Gastrocnemius medialis (tissue), 4 donors: ENCODE results near the gene TGFB1. TPM values are rescaled to one million over a fixed set of nuclear protein-coding genes. Genes with fewer than 3 reads are reported as not detected.
A peak's percentile ranks its signal among the peaks of the same experiment; 100 is the strongest.

Source experiments
- ATAC-seq, 2 donors: fragments of 150-250 bp; one replicate each; pipeline ENCODE4 v1.9.1; 2016
- DNase-seq, 2 donors: peaks; one replicate each; pipeline ENCODE4 v3.0.0-alpha.2; 2019
- H3K27ac ChIP-seq, 4 donors: fragments of 200-600 bp; sonication (generic); 1 replicate in 1 of 4; 2 replicates in 3 of 4; pipeline ENCODE4 v1.5.1; 2016 to 2018; ENCODE audit warnings: mild to moderate bottlenecking in 2 of 4, moderate library complexity in 1 of 4
- H3K27me3 ChIP-seq, 3 donors: fragments of 200-600 bp; sonication (generic) in 2 of 3; 1 replicate in 1 of 3; 2 replicates in 2 of 3; pipeline versions ENCODE4 v1.5.1 to v1.6.0; 2016 to 2019; ENCODE audit warnings: mild to moderate bottlenecking in 1 of 3, moderate library complexity in 1 of 3
- H3K36me3 ChIP-seq, 2 donors: fragments of 200-600 bp; sonication (generic) in 1 of 2; one replicate each; pipeline ENCODE4 v1.5.1; 2017 to 2018
- H3K4me1 ChIP-seq, 2 donors: fragments of 200-600 bp; sonication (generic) in 1 of 2; one replicate each; pipeline ENCODE4 v1.5.1; 2016 to 2017; ENCODE audit warnings: mild to moderate bottlenecking in 2 of 2
- H3K4me3 ChIP-seq, 4 donors: fragments of 200-600 bp; sonication (generic) in 3 of 4; 1 replicate in 1 of 4; 2 replicates in 3 of 4; pipeline ENCODE4 v1.5.1; 2016 to 2019; ENCODE audit warnings: mild to moderate bottlenecking in 2 of 4
- H3K9me3 ChIP-seq, 3 donors: fragments of 200-600 bp; sonication (generic) in 2 of 3; 1 replicate in 1 of 3; 2 replicates in 2 of 3; pipeline ENCODE4 v1.5.1; 2016 to 2019
- CTCF ChIP-seq, 5 experiments: fragments of 450-650 bp in 3 of 5; fragments of 200-600 bp in 2 of 5; sonication (generic) in 2 of 5; IDR thresholded peaks in 4 of 5; conservative IDR thresholded peaks in 1 of 5; 1 replicate in 4 of 5; 2 replicates in 1 of 5; pipeline ENCODE4 v1.5.1; 2016 to 2019; ENCODE audit warnings: antibody characterized with exemption in 5 of 5, mild to moderate bottlenecking in 3 of 5, moderate library complexity in 3 of 5
- POLR2A ChIP-seq, 2 donors: fragments of 450-650 bp; IDR thresholded peaks; one replicate each; pipeline ENCODE4 v1.6.1; 2017; ENCODE audit warnings: antibody characterized with exemption in 2 of 2, mild to moderate bottlenecking in 2 of 2, moderate library complexity in 2 of 2
- in situ Hi-C, 4 donors: fragments of 200-750 bp; cut with MboI; loops; one replicate each; pipeline versions ENCODE4 v1.15.0 to v1.8.0; 2017; ENCODE audit warnings: low sequenced_read_pairs in 4 of 4
- intact Hi-C: fragments of 100-400 bp; cut with DNase I; formaldehyde crosslinking; loops from one replicate; pipeline ENCODE4 v1.15.1; 2023; ENCODE audit warnings: low total_unique reads
- total RNA-seq, 4 donors: library from RNA; depleted of rRNA; stranded (reverse); fragments of >200 nt; gene quantifications; one replicate each; pipeline versions ENCODE4 v1.1.0 to v1.2.3, GENCODE V29; 2016

The TGFB1 gene
- total RNA-seq, 4 donors from 2014 or later = 1.9 to 5.2 (median 4.9) TPM

- peak overlapping the region; percentile 61 to 77 (median 67) for H3K27ac ChIP-seq
- ATAC-seq (no peak), DNase-seq (no peak)
- H3K4me1 ChIP-seq = peaks cover 33 to 57% of the 10 kb centered on the region in 2 donors
- in situ Hi-C loops (no loop called here), intact Hi-C loops (loop anchor here (2.0 kb wide), 1 partner anchor 113 kb away; the partner anchor contains the start of gene DMAC2)
- H3K4me3 ChIP-seq = peak overlapping the region; percentile 40 to 48 (median 44)
- no peaks in the 10 kb centered on the region for H3K9me3 ChIP-seq
- peaks cover 0 to 8% of the 10 kb centered on the region in 2 donors for H3K36me3 ChIP-seq
- H3K27me3 ChIP-seq = no peaks in the 10 kb centered on the region
- TF ChIP-seq POLR2A (IDR thresholded peaks at IDR 0.05) = no peak
- TF ChIP-seq CTCF (IDR thresholded peaks at IDR 0.05 in 4 of 5, conservative IDR thresholded peaks at IDR 0.05 in 1 of 5) = no peak
Observed at GRCh38 chr19:41325640-41325946, 28.1 kb downstream of the TGFB1 start.

GRCh38 chr19:41324921-41325639 lies 28.6 kb downstream of the TGFB1 start:
- peak in 1 of 2 donors; percentile 28 for ATAC-seq
- Histone ChIP-seq H3K4me1 (peaks cover 33 to 57% of the 10 kb centered on the region in 2 donors), H3K36me3 (peaks cover 0 to 13% of the 10 kb centered on the region in 2 donors), H3K27me3 (no peaks in the 10 kb centered on the region), H3K27ac (peak overlapping the region; percentile 61 to 77 (median 67)), H3K9me3 (no peaks in the 10 kb centered on the region), H3K4me3 (peak overlapping the region; percentile 40 to 48 (median 44))
- in situ Hi-C loops = no loop called here
- intact Hi-C loops = loop anchor here (1.0 to 2.0 kb wide), 2 partner anchors 14 to 114 kb away; partner anchors contain the start of gene DMAC2
- TF ChIP-seq POLR2A (IDR thresholded peaks at IDR 0.05) (peak; percentile 20 to 32), CTCF (IDR thresholded peaks at IDR 0.05 in 4 of 5, conservative IDR thresholded peaks at IDR 0.05 in 1 of 5) (no peak)
- DNase-seq = peak in 1 of 2 donors; percentile 43

- intact Hi-C loops (loop anchor here (1.0 to 2.0 kb wide), 2 partner anchors 13 to 115 kb away; partner anchors contain the start of gene DMAC2), in situ Hi-C loops (no loop called here)
- TF ChIP-seq CTCF (IDR thresholded peaks at IDR 0.05 in 4 of 5, conservative IDR thresholded peaks at IDR 0.05 in 1 of 5) (no peak), POLR2A (IDR thresholded peaks at IDR 0.05) (no peak)
- Histone ChIP-seq H3K27me3 (no peaks in the 10 kb centered on the region), H3K27ac (peak overlapping the region; percentile 61 to 77 (median 67)), H3K36me3 (peaks cover 0 to 22% of the 10 kb centered on the region in 2 donors), H3K4me3 (no peak overlapping the region), H3K4me1 (peaks cover 33 to 57% of the 10 kb centered on the region in 2 donors), H3K9me3 (no peaks in the 10 kb centered on the region)
- ATAC-seq (no peak), DNase-seq (no peak)
Observed at GRCh38 chr19:41324231-41324702, 29.5 kb downstream of the TGFB1 start.

GRCh38 chr19:41323430-41324125 lies 30.1 kb downstream of the TGFB1 start:
- TF ChIP-seq CTCF (IDR thresholded peaks at IDR 0.05 in 4 of 5, conservative IDR thresholded peaks at IDR 0.05 in 1 of 5) (no peak), POLR2A (IDR thresholded peaks at IDR 0.05) (no peak)
- intact Hi-C loops = loop anchor here (1.0 to 2.0 kb wide), 2 partner anchors 12 to 115 kb away; partner anchors contain the start of gene DMAC2
- no peaks in the 10 kb centered on the region for H3K9me3 ChIP-seq
- H3K27ac ChIP-seq = peak overlapping the region; percentile 61 to 77 (median 67)
- DNase-seq = peak; percentile 43 to 61
- peaks cover 0 to 28% of the 10 kb centered on the region in 2 donors for H3K36me3 ChIP-seq
- no peak overlapping the region for H3K4me3 ChIP-seq
- no peaks in the 10 kb centered on the region for H3K27me3 ChIP-seq
- peak in 1 of 2 donors; percentile 19 for ATAC-seq
- H3K4me1 ChIP-seq = peaks cover 33 to 54% of the 10 kb centered on the region in 2 donors
- in situ Hi-C loops = no loop called here
